Sigmoid colon (tissue), 7 donors: ENCODE data around the gene OR8J3. TPM values are rescaled to one million over a fixed set of nuclear protein-coding genes. Genes with fewer than 3 reads are reported as not detected.

Source experiments
- DNase-seq: peaks from one replicate; pipeline ENCODE4 v3.0.0-alpha.2; 2019
- H3K27ac ChIP-seq, 4 donors: fragments of 200-600 bp; sonication (generic); one replicate each; pipeline ENCODE4 v1.5.1; 2016 to 2019; ENCODE audit warnings: mild to moderate bottlenecking in 1 of 4
- H3K27me3 ChIP-seq, 3 donors: fragments of 200-600 bp; sonication (generic); one replicate each; pipeline ENCODE4 v1.5.1; 2019; ENCODE audit warnings: mild to moderate bottlenecking in 1 of 3
- H3K36me3 ChIP-seq, 4 donors: fragments of 200-600 bp; sonication (generic); one replicate each; pipeline ENCODE4 v1.5.1; 2016 to 2019
- H3K4me1 ChIP-seq, 4 donors: fragments of 200-600 bp; sonication (generic); one replicate each; pipeline ENCODE4 v1.5.1; 2017 to 2019
- H3K4me3 ChIP-seq, 4 donors: fragments of 200-600 bp; sonication (generic); one replicate each; pipeline ENCODE4 v1.5.1; 2017 to 2019; ENCODE audit warnings: mild to moderate bottlenecking in 2 of 4, moderate library complexity in 1 of 4
- H3K9me3 ChIP-seq, 4 donors: fragments of 200-600 bp in 3 of 4; sonication (generic) in 3 of 4; one replicate each; pipeline versions ENCODE4 v1.5.1 to v1.6.1; 2013 to 2019
- CTCF ChIP-seq, 4 experiments: fragments of 450-650 bp in 3 of 4; fragments of 200-600 bp in 1 of 4; IDR thresholded peaks; one replicate each; pipeline ENCODE4 v1.5.1; 2016 to 2019; ENCODE audit warnings: antibody characterized with exemption in 4 of 4, mild to moderate bottlenecking in 3 of 4, moderate library complexity in 2 of 4
- EP300 ChIP-seq, 4 donors: sonication (generic); formaldehyde crosslinking; IDR thresholded peaks; one replicate each; pipeline ENCODE4 v1.6.1; 2017; ENCODE audit warnings: antibody characterized with exemption in 4 of 4
- POLR2A ChIP-seq, 2 donors: fragments of 450-650 bp; IDR thresholded peaks; one replicate each; pipeline ENCODE4 v1.6.1; 2016; ENCODE audit warnings: antibody characterized with exemption in 2 of 2, mild to moderate bottlenecking in 2 of 2, moderate library complexity in 2 of 2
- POLR2AphosphoS5 ChIP-seq, 4 donors: sonication (generic); formaldehyde crosslinking; IDR thresholded peaks; one replicate each; pipeline ENCODE4 v1.6.1; 2017; ENCODE audit warnings: antibody characterized with exemption in 4 of 4
- WGBS, 2 donors: extraction: QIAGEN DNeasy Blood & Tissue Kit; methylation state at CpG; one replicate each; pipeline ENCODE4 v1.1.7; 2013; 5-methylcytosine and 5-hydroxymethylcytosine counted together
- intact Hi-C: fragments of 100-400 bp; cut with DNase I; formaldehyde crosslinking; loops from one replicate; pipeline ENCODE4 v1.15.1; 2023
- polyA plus RNA-seq, 3 donors: library from polyadenylated mRNA; stranded (reverse); fragments of 200-250 nt; gene quantifications; one replicate each; pipeline ENCODE4 v1.2.3, GENCODE V29; 2013
- small RNA-seq, 3 donors: library from RNA; depleted of rRNA; stranded (forward); fragments of <200 nt; gene quantifications; one replicate each; pipeline ENCODE3, GENCODE V24; 2016
- total RNA-seq, 4 donors: library from RNA; depleted of rRNA; stranded (reverse); fragments of >200 nt; gene quantifications; one replicate each; pipeline ENCODE4 v1.1.0, GENCODE V29; 2016
- donor health status: healthy with polysubstance abuse.
- donor health status: Bipolar disorder and iron deficiency.
- donor health status: healthy.

OR8J3 gene
- total and polyA plus RNA-seq, 7 donors, result not detected

- Histone ChIP-seq H3K27me3 (no peaks in the 10 kb centered on the region), H3K9me3 (no peaks in the 10 kb centered on the region), H3K4me1 (no peaks in the 10 kb centered on the region), H3K36me3 (no peaks in the 10 kb centered on the region), H3K27ac (no peak within 1 kb of the TSS), H3K4me3 (no peak within 1 kb of the TSS)
- TF ChIP-seq POLR2A (IDR thresholded peaks at IDR 0.05), result no peak
- TF ChIP-seq POLR2AphosphoS5 (IDR thresholded peaks at IDR 0.05), result no peak
- no peak for TF ChIP-seq EP300 (IDR thresholded peaks at IDR 0.05)
- no peak for TF ChIP-seq CTCF (IDR thresholded peaks at IDR 0.05)
- DNase-seq, result no peak
- intact Hi-C loops, result no loop called here
- WGBS, 2 donors, result 76 to 86% methylated on average over 6 of the region's 6 CpGs
Observed at GRCh38 chr11:56122073-56122472, 17.9 kb downstream of the OR8J3 start, which contains the start of gene OR8H3. TSS of gene OR8H3 (plus strand) at chr11:56122373. CDS start at chr11:56122373, 0 bp downstream.

DNA sequence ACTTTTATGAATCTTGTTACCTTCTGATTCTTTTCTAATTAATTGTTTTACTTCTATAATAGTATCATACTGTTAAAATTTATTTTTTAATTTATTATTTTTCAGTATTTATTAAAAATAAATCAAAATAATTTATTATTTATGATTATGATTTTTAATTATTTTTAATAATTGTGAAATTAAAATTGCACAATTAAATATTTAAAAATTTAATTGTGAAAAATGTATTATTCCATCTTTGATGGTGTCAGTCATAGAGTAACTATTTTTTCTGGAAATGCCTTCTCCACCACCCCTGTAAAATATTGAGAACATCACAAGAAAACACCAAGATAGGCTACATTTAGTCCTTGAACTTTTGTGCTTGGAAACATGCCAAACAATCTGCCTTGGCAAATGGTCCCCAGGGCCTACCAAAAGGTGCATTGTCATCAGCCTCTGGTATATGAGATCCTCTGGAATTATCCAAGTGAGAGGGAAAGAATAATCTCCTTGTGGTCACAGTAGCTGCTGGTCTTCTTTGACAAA lies 36.7 kb downstream of the OR8J3 start, which contains the start of gene OR8H2:
Gene OR8H2 (plus strand): TSS at position 478 of the 528 bp plus-strand sequence. CDS start 1,356 bp downstream, outside the sequence.
- Histone ChIP-seq H3K9me3 (no peaks in the 10 kb centered on the region), H3K4me1 (no peaks in the 10 kb centered on the region), H3K27ac (no peak within 1 kb of the TSS), H3K27me3 (no peaks in the 10 kb centered on the region), H3K36me3 (no peaks in the 10 kb centered on the region), H3K4me3 (no peak within 1 kb of the TSS)
- TF ChIP-seq CTCF (IDR thresholded peaks at IDR 0.05) (no peak), EP300 (IDR thresholded peaks at IDR 0.05) (no peak), POLR2AphosphoS5 (IDR thresholded peaks at IDR 0.05) (no peak)
- DNase-seq, result no peak
- intact Hi-C loops, result no loop called here

DNA sequence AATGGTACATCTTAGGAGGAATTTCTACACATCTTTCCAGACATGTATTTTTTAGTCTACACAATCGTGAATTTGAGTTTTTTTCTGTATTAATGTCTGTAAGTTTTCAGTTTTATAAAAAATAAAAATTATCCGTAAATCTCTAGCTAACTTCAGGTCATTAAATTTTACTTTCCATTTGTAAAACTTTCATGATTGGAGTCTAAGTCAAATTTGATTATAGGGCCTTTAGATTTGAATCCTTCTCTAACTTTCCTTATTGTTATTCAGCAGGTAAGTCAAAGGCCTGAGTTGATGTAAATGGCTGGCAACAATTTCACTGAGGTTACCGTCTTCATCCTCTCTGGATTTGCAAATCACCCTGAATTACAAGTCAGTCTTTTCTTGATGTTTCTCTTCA lies 47.0 kb downstream of the OR8J3 start, which contains the start of gene OR8I2:
Gene OR8I2 (plus strand): TSS at position 301 of the 400 bp plus-strand sequence. CDS start 0 bp downstream, at position 301.
- Histone ChIP-seq H3K27me3 (no peaks in the 10 kb centered on the region), H3K27ac (no peak within 1 kb of the TSS), H3K36me3 (no peaks in the 10 kb centered on the region), H3K9me3 (no peaks in the 10 kb centered on the region), H3K4me1 (no peaks in the 10 kb centered on the region), H3K4me3 (no peak within 1 kb of the TSS)
- intact Hi-C loops, result no loop called here
- TF ChIP-seq EP300 (IDR thresholded peaks at IDR 0.05) (no peak), CTCF (IDR thresholded peaks at IDR 0.05) (no peak), POLR2A (IDR thresholded peaks at IDR 0.05) (no peak)
- DNase-seq, result no peak
- WGBS, 2 donors, result 62 to 92% methylated on average over 3 of the region's 3 CpGs

DNA sequence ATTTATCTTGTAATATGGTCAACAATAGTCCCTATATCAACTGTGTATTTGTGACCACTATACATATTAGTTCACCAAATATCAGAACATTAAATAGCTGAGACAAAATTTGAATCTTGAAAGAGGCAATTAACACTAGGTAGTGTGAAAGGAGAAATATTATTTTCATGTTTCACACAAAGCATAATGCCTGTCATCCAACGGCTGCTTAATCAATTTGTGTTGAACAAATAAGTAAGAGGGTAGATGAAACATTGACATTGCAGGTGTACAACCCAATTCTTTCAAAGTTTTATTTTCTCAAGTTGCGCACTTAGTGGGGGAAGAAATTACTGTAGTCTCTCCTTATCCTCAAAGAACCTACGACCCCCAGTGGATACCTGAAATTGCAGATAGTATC lies 50.3 kb downstream of the OR8J3 start:
- intact Hi-C loops, result no loop called here
- H3K4me3 ChIP-seq, result no peak overlapping the region
- H3K36me3 ChIP-seq, result no peaks in the 10 kb centered on the region
- no peak for DNase-seq
- TF ChIP-seq EP300 (IDR thresholded peaks at IDR 0.05) (no peak), POLR2A (IDR thresholded peaks at IDR 0.05) (no peak)
- H3K27ac ChIP-seq, result no peak overlapping the region
- H3K9me3 ChIP-seq, result no peaks in the 10 kb centered on the region
- 75 to 92% methylated on average over 3 of the region's 3 CpGs for WGBS, 2 donors
- H3K4me1 ChIP-seq, result no peaks in the 10 kb centered on the region
- no peaks in the 10 kb centered on the region for H3K27me3 ChIP-seq

Small RNAs within 50 kb of the gene (small RNA-seq; reads per million reads assigned to genes)
- 0 reads per million in 3 donors for gene OR8I4P

Other genes with a start within 250 kb of the OR8J3 start
- not detected for gene OR5W2, start 225.6 kb downstream of the OR8J3 start, total RNA-seq
- not detected for gene OR5W2, start 225.6 kb downstream of the OR8J3 start, polyA plus RNA-seq
- gene OR5I1, start 203.8 kb downstream of the OR8J3 start, total RNA-seq, result not detected
- gene OR5I1, start 203.8 kb downstream of the OR8J3 start, polyA plus RNA-seq, result not detected
- gene OR10AG1, start 170.3 kb downstream of the OR8J3 start, total RNA-seq, result not detected
- not detected for gene OR10AG1, start 170.3 kb downstream of the OR8J3 start, polyA plus RNA-seq
- not detected for gene OR5F1, start 145.6 kb downstream of the OR8J3 start, total RNA-seq
- gene OR5F1, start 145.6 kb downstream of the OR8J3 start, polyA plus RNA-seq, result not detected
- not detected for gene OR5AS1, start 112.5 kb downstream of the OR8J3 start, total RNA-seq
- not detected for gene OR5AS1, start 112.5 kb downstream of the OR8J3 start, polyA plus RNA-seq
- gene OR8I2, start 46.9 kb downstream of the OR8J3 start, total RNA-seq, result not detected
- gene OR8I2, start 46.9 kb downstream of the OR8J3 start, polyA plus RNA-seq, result not detected
- not detected for gene OR8H2, start 36.5 kb downstream of the OR8J3 start, total RNA-seq
- gene OR8H2, start 36.5 kb downstream of the OR8J3 start, polyA plus RNA-seq, result not detected
- gene OR8H3, start 17.8 kb downstream of the OR8J3 start, total RNA-seq, result not detected
- not detected for gene OR8H3, start 17.8 kb downstream of the OR8J3 start, polyA plus RNA-seq
- gene OR8K5, start 20.1 kb upstream of the OR8J3 start, total RNA-seq, result not detected
- gene OR8K5, start 20.1 kb upstream of the OR8J3 start, polyA plus RNA-seq, result not detected
- gene OR5J2, start 36.4 kb upstream of the OR8J3 start, total RNA-seq, result not detected
- not detected for gene OR5J2, start 36.4 kb upstream of the OR8J3 start, polyA plus RNA-seq
- not detected for gene OR5T2, start 94.1 kb upstream of the OR8J3 start, total RNA-seq
- not detected for gene OR5T2, start 94.1 kb upstream of the OR8J3 start, polyA plus RNA-seq
- not detected for gene OR5T3, start 112.1 kb upstream of the OR8J3 start, total RNA-seq
- gene OR5T3, start 112.1 kb upstream of the OR8J3 start, polyA plus RNA-seq, result not detected
- not detected for gene OR5T1, start 134.0 kb upstream of the OR8J3 start, total RNA-seq
- gene OR5T1, start 134.0 kb upstream of the OR8J3 start, polyA plus RNA-seq, result not detected
- not detected for gene OR8H1, start 152.1 kb upstream of the OR8J3 start, total RNA-seq
- gene OR8H1, start 152.1 kb upstream of the OR8J3 start, polyA plus RNA-seq, result not detected
- not detected for gene OR8K3, start 174.9 kb upstream of the OR8J3 start, total RNA-seq
- not detected for gene OR8K3, start 174.9 kb upstream of the OR8J3 start, polyA plus RNA-seq
- not detected for gene OR8K1, start 205.8 kb upstream of the OR8J3 start, total RNA-seq
- not detected for gene OR8K1, start 205.8 kb upstream of the OR8J3 start, polyA plus RNA-seq
- gene OR8J1, start 214.1 kb upstream of the OR8J3 start, total RNA-seq, result not detected
- gene OR8J1, start 214.1 kb upstream of the OR8J3 start, polyA plus RNA-seq, result not detected
- not detected for gene OR8U1, start 235.4 kb upstream of the OR8J3 start, total RNA-seq
- gene OR8U1, start 235.4 kb upstream of the OR8J3 start, polyA plus RNA-seq, result not detected